ENCODE data around the gene JAML. TPM values are rescaled to one million over a fixed set of nuclear protein-coding genes. Genes with fewer than 3 reads are reported as not detected.
A peak's percentile ranks its signal among the peaks of the same experiment; 100 is the strongest.

Gene JAML
- total and polyA plus RNA-seq, 2 of the 13 experiments (the other 11 are each of a cell fraction or from before 2014, with no cell fraction given) = 2.0 to 3.3 TPM

- TF ChIP-seq BCLAF1 (IDR thresholded peaks at IDR 0.05) (no peak), ZNF407 (CRISPR knock-in tag; IDR thresholded peaks at IDR 0.05; ENCODE audit: not compliant biosample characterization) (no peak), DNMT3B (CRISPR knock-in tag; conservative IDR thresholded peaks at IDR 0.05) (no peak), KLF15 (CRISPR knock-in tag; IDR thresholded peaks at IDR 0.05; ENCODE audit: borderline replicate concordance) (no peak), RARA (CRISPR knock-in tag; IDR thresholded peaks at IDR 0.05) (no peak), NFKB2 (CRISPR knock-in tag; IDR thresholded peaks at IDR 0.05; ENCODE audit: borderline replicate concordance) (peak; percentile 42; the same call in 1 of the 2 replicates), ZIK1 (CRISPR knock-in tag; IDR thresholded peaks at IDR 0.05; ENCODE audit: borderline replicate concordance, low read depth) (no peak), GATAD2A (CRISPR knock-in tag; IDR thresholded peaks at IDR 0.05) (no peak), CREBL2 (CRISPR knock-in tag; IDR thresholded peaks at IDR 0.05; ENCODE audit: borderline replicate concordance) (no peak), ZNF747 (CRISPR knock-in tag; IDR thresholded peaks at IDR 0.05; ENCODE audit: borderline replicate concordance) (no peak), ZNF430 (CRISPR knock-in tag; IDR thresholded peaks at IDR 0.05) (no peak), E2F5 (CRISPR knock-in tag; conservative IDR thresholded peaks at IDR 0.05) (0 out of 2 replicates have a peak, but pooled peaks have one; percentile 35), ZBTB44 (CRISPR knock-in tag; IDR thresholded peaks at IDR 0.05) (no peak), MATR3 (CRISPR knock-in tag; IDR thresholded peaks at IDR 0.05) (no peak), NAIF1 (CRISPR knock-in tag; IDR thresholded peaks at IDR 0.05; ENCODE audit: borderline replicate concordance) (no peak)
These were observed 53.3 kb downstream of the JAML start (continued) for GRCh38 chr11:118171269-118172062.
